GM18909 (cell line): Measurements from ENCODE around the gene RPP21.

Experiments used
- ATAC-seq: cut with Tn5 transposase; IDR thresholded peaks from one replicate; pipeline ENCODE4 v1.9.1; 2021; ENCODE audit warnings: mild to moderate bottlenecking; ENCODE audit not compliant: unreplicated experiment, poor library complexity

Gene RPP21

GRCh38 chr6:30328397-30328796 is 16.6 kb upstream of the RPP21 start:
- no peak for ATAC-seq

GRCh38 chr6:30329331-30329730 is 15.6 kb upstream of the RPP21 start:
- ATAC-seq: no peak

- ATAC-seq: no peak
Measured at GRCh38 chr6:30331981-30332380, 13.0 kb upstream of the RPP21 start.

- no peak for ATAC-seq
Measured at GRCh38 chr6:30334075-30334783, 10.7 kb upstream of the RPP21 start.

GRCh38 chr6:30340589-30341054 is 4.3 kb upstream of the RPP21 start:
- no peak for ATAC-seq

GRCh38 chr6:30341218-30341617 is 3.7 kb upstream of the RPP21 start:
- ATAC-seq: no peak

GRCh38 chr6:30341728-30342127 is 3.2 kb upstream of the RPP21 start:
- no peak for ATAC-seq

- ATAC-seq: no peak
Measured at GRCh38 chr6:30344191-30344867, 627 bp upstream of the RPP21 start.

GRCh38 chr6:30345852-30346251 is 896 bp downstream of the RPP21 start:
- ATAC-seq: no peak

GRCh38 chr6:30348957-30349356 is 4.0 kb downstream of the RPP21 start:
- no peak for ATAC-seq

GRCh38 chr6:30349421-30350177 is 4.6 kb downstream of the RPP21 start:
- no peak for ATAC-seq

GRCh38 chr6:30350524-30350923 is 5.6 kb downstream of the RPP21 start:
- ATAC-seq: no peak

- ATAC-seq: no peak
Measured at GRCh38 chr6:30352550-30352949, 7.6 kb downstream of the RPP21 start.

GRCh38 chr6:30355281-30355680 is 10.3 kb downstream of the RPP21 start:
- no peak for ATAC-seq

- no peak for ATAC-seq
Measured at GRCh38 chr6:30356536-30356935, 11.6 kb downstream of the RPP21 start.

GRCh38 chr6:30357678-30358540 is 13.0 kb downstream of the RPP21 start:
- ATAC-seq: no peak

- no peak for ATAC-seq
Measured at GRCh38 chr6:30359276-30359675, 14.3 kb downstream of the RPP21 start.

GRCh38 chr6:30360139-30360538 is 15.2 kb downstream of the RPP21 start:
- no peak for ATAC-seq

- no peak for ATAC-seq
Measured at GRCh38 chr6:30361661-30362060, 16.7 kb downstream of the RPP21 start.

GRCh38 chr6:30363459-30363858 is 18.5 kb downstream of the RPP21 start:
- ATAC-seq: no peak
